IMR-90 (cell line): Measurements from ENCODE around the gene GAS7. TPM values are rescaled to one million over a fixed set of nuclear protein-coding genes. Genes with fewer than 3 reads are reported as not detected.
A peak's percentile ranks its signal among the peaks of the same experiment; 100 is the strongest.

Experiments used
- ATAC-seq: fragments of 200-7000 bp; cut with Tn5 transposase; 2 replicates; pipeline ENCODE4 v1.9.1; 2020; ENCODE audit warnings: low read depth, mild to moderate bottlenecking, moderate library complexity
- BruUV-seq: library from RNA; stranded (reverse); fragments of 400-500 nt; replicated peaks from 2 replicates; lab custom pipeline; 2021; lab: Mats Ljungman, UMichigan
- CTCF ChIA-PET: fragments of 300-600 bp; formaldehyde crosslinking; extraction: SDS; loops from one replicate; lab custom pipeline; 2021; ENCODE audit warnings: antibody characterized with exemption; lab: Yijun Ruan, JAX
- POLR2A ChIA-PET: fragments of 300-600 bp; sonication (Branson Sonifier 250); formaldehyde crosslinking; loops from one replicate; lab custom pipeline; 2022; ENCODE audit warnings: antibody characterized with exemption; ENCODE audit not compliant: unreplicated experiment; lab: Charles Lee
- DNase-seq: peaks from one replicate; pipeline ENCODE4 v3.0.0; 2013
- H2AFZ ChIP-seq: replicated peaks from 2 replicates; pipeline ENCODE3; 2013; ENCODE audit warnings: low read length, mild to moderate bottlenecking; ENCODE audit not compliant: poor library complexity
- H2AK5ac ChIP-seq: 2 replicates; pipeline ENCODE4 v1.6.1; 2013; ENCODE audit warnings: low read depth, low read length, inconsistent platforms
- H2AK9ac ChIP-seq: replicated peaks from 2 replicates; pipeline ENCODE3; 2013; ENCODE audit warnings: mild to moderate bottlenecking, low read depth, low read length, moderate library complexity; ENCODE audit not compliant: poor library complexity
- H2BK120ac ChIP-seq: 2 replicates; pipeline ENCODE4 v1.6.1; 2013; ENCODE audit warnings: low read depth, low read length, inconsistent platforms
- H2BK15ac ChIP-seq: 3 replicates; pipeline ENCODE4 v1.6.1; 2013; ENCODE audit warnings: low read depth, low read length, inconsistent platforms
- H2BK20ac ChIP-seq: 2 replicates; pipeline ENCODE4 v1.6.1; 2013; ENCODE audit warnings: low read depth, mild to moderate bottlenecking, inconsistent platforms, low read length, moderate library complexity
- H2BK5ac ChIP-seq: 2 replicates; pipeline ENCODE4 v1.6.1; 2013; ENCODE audit warnings: mild to moderate bottlenecking, low read depth, low read length, inconsistent platforms; ENCODE audit not compliant: poor library complexity, severe bottlenecking
- H3K14ac ChIP-seq: replicated peaks from 2 replicates; pipeline ENCODE4 v1.6.1; 2013; ENCODE audit warnings: low read depth, low read length, inconsistent platforms
- H3K18ac ChIP-seq: 2 replicates; pipeline ENCODE4 v1.6.1; 2013; ENCODE audit warnings: low read depth, low read length, control low read depth
- H3K23ac ChIP-seq: 2 replicates; pipeline ENCODE4 v1.6.1; 2013; ENCODE audit warnings: low read depth, low read length, inconsistent platforms
- H3K27ac ChIP-seq: 2 replicates; pipeline ENCODE4 v1.5.1; 2013; ENCODE audit warnings: mild to moderate bottlenecking, control low read depth, low read length; ENCODE audit not compliant: insufficient read depth
- H3K27me3 ChIP-seq: 2 replicates; pipeline ENCODE4 v1.6.1; 2013; ENCODE audit warnings: low read length; ENCODE audit not compliant: control insufficient read depth, insufficient read depth
- H3K36me3 ChIP-seq: 2 replicates; pipeline ENCODE4 v1.6.1; 2013; ENCODE audit warnings: low read length, mixed read lengths; ENCODE audit not compliant: control insufficient read depth, insufficient read depth
- H3K4ac ChIP-seq: 2 replicates; pipeline ENCODE4 v1.6.1; 2013; ENCODE audit warnings: low read depth, low read length, inconsistent platforms
- H3K4me1 ChIP-seq: 2 replicates; pipeline ENCODE4 v1.6.1; 2013; ENCODE audit warnings: low read length, mixed read lengths; ENCODE audit not compliant: control insufficient read depth, insufficient read depth
- H3K4me2 ChIP-seq: 2 replicates; pipeline ENCODE4 v1.6.1; 2013; ENCODE audit warnings: low read depth, mild to moderate bottlenecking, control low read depth, low read length, moderate library complexity
- H3K4me3 ChIP-seq: 2 replicates; pipeline ENCODE4 v1.5.1; 2013; ENCODE audit warnings: low read depth, mild to moderate bottlenecking, control low read depth, low read length, moderate library complexity; ENCODE audit not compliant: insufficient read depth
- H3K56ac ChIP-seq: 2 replicates; pipeline ENCODE4 v1.6.1; 2013; ENCODE audit warnings: low read length, inconsistent platforms; ENCODE audit not compliant: insufficient read depth; ENCODE audit errors: extremely low read depth
- H3K79me1 ChIP-seq, 2 experiments: 2 replicates each; pipeline ENCODE4 v1.6.1; 2013; ENCODE audit warnings: low read length in 2 of 2, inconsistent platforms in 1 of 2, low read depth in 1 of 2
- H3K9ac ChIP-seq: 2 replicates; pipeline ENCODE4 v1.6.1; 2013; ENCODE audit warnings: low read depth, low read length, control low read depth
- H3K9me1 ChIP-seq: 2 replicates; pipeline ENCODE4 v1.6.1; 2013; ENCODE audit warnings: low read length, inconsistent platforms; ENCODE audit not compliant: insufficient read depth
- H3K9me3 ChIP-seq: 2 replicates; pipeline ENCODE4 v1.6.1; 2013; ENCODE audit warnings: low read length; ENCODE audit not compliant: control insufficient read depth, insufficient read depth
- H4K20me1 ChIP-seq: 2 replicates; pipeline ENCODE4 v1.6.1; 2013; ENCODE audit warnings: low read length, inconsistent platforms; ENCODE audit not compliant: insufficient read depth
- H4K5ac ChIP-seq: 2 replicates; pipeline ENCODE4 v1.6.1; 2013; ENCODE audit warnings: mild to moderate bottlenecking, low read depth, low read length, control low read depth
- H4K8ac ChIP-seq, 2 experiments: 2 replicates each; pipeline ENCODE4 v1.6.1; 2013; ENCODE audit warnings: low read depth in 2 of 2, low read length in 2 of 2, control low read depth in 1 of 2, inconsistent platforms in 1 of 2
- H4K91ac ChIP-seq: 2 replicates; pipeline ENCODE4 v1.6.1; 2013; ENCODE audit warnings: low read depth, low read length, inconsistent platforms; ENCODE audit not compliant: insufficient read depth
- FOS ChIP-seq: fragments of 150-350 bp; IDR thresholded peaks from 2 replicates; pipeline ENCODE4 v1.6.1; 2016; ENCODE audit warnings: low read depth, low read length
- RAD21 ChIP-seq: IDR thresholded peaks from 2 replicates; pipeline ENCODE4 v1.6.1; 2012; ENCODE audit warnings: low read length, improper control_type of control experiment
- RFX5 ChIP-seq: IDR thresholded peaks from 2 replicates; pipeline ENCODE4 v1.8.0; 2012; ENCODE audit warnings: low read depth, mild to moderate bottlenecking, low read length, moderate library complexity
- SMC3 ChIP-seq: fragments of 150-350 bp; IDR thresholded peaks from 2 replicates; pipeline ENCODE4 v1.6.1; 2016; ENCODE audit warnings: low read depth, mild to moderate bottlenecking, antibody characterized with exemption, low read length, moderate library complexity
- WGBS, 2 experiments: methylation state at CpG; one replicate each; pipeline versions ENCODE4 v1.1.5 to v1.1.7; 2013; ENCODE audit warnings: missing lambda C conversion rate in 2 of 2; ENCODE audit not compliant: insufficient read length in 1 of 2; ENCODE audit errors: extremely low coverage in 2 of 2; 5-methylcytosine and 5-hydroxymethylcytosine counted together
- dilution Hi-C: fragments of 300-500 bp; cut with HindIII; formaldehyde crosslinking; loops from one replicate; pipeline ENCODE4 v1.14.3; 2018; ENCODE audit warnings: low sequenced_read_pairs; ENCODE audit not compliant: unreplicated experiment
- in situ Hi-C: fragments of 300-500 bp; cut with MboI; formaldehyde crosslinking; loops from 3 replicates; pipeline ENCODE4 v1.14.3; 2019; ENCODE audit warnings: low sequenced_read_pairs, inconsistent platforms, mixed read lengths
- intact Hi-C: fragments of 100-400 bp; cut with micrococcal nuclease; formaldehyde crosslinking; loops from 2 replicates; pipeline ENCODE4 v1.10.0; 2022
- polyA plus RNA-seq, 3 experiments: library from polyadenylated mRNA; depleted of rRNA; stranded (reverse); fragments of >200 nt; gene quantifications; 2 replicates each; pipeline ENCODE4 v1.2.3, GENCODE V29; 2012; ENCODE audit warnings: low replicate concordance in 1 of 3
- total RNA-seq: library from RNA; depleted of rRNA; stranded (reverse); fragments of >200 nt; gene quantifications from 2 replicates; pipeline ENCODE4 v1.2.3, GENCODE V29; 2012
- TF ChIP-seq, protein P1 (sequence below): conservative IDR thresholded peaks from 2 replicates; pipeline ENCODE4 v1.5.1; 2012; ENCODE audit warnings: mild to moderate bottlenecking, low read depth, low read length, improper control_type of control experiment

Gene GAS7
- total and polyA plus RNA-seq, 2 of the 4 experiments (the other 2 are of a cell fraction): 4.6 to 5.0 TPM

DNA sequence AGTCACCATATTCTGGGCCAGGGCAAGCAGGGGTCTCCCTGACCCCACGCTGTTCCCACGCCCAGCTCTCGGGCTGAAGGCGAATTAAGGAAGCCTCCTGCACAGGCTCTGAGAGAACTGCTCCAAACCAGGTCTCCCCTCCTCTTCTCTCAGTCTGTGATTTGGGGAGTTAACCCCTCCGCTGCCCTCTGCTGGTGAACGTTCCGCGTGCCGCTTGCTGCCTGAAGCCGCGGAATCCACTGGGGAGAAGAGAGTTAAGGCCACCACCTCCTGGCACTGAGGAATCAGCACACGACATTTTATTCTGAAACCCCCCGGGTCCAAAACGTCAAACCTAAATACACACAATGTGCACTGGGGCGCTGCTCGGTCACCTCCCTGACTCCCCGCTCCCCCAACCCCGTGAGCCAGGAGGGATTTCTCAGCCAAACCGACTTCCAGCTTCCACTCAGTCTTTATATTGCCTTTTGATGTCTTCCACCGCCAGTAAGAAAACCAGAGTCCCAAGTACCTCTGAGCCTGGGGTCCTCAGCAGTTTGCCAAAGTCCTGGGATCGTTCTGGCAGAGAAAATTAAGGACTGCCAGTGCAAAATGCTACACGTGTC, 238.9 kb downstream of the GAS7 start:
- no peaks in the 10 kb centered on the region for H3K36me3 ChIP-seq
- ATAC-seq: peak; percentile 94
- TF ChIP-seq, protein P1, sequence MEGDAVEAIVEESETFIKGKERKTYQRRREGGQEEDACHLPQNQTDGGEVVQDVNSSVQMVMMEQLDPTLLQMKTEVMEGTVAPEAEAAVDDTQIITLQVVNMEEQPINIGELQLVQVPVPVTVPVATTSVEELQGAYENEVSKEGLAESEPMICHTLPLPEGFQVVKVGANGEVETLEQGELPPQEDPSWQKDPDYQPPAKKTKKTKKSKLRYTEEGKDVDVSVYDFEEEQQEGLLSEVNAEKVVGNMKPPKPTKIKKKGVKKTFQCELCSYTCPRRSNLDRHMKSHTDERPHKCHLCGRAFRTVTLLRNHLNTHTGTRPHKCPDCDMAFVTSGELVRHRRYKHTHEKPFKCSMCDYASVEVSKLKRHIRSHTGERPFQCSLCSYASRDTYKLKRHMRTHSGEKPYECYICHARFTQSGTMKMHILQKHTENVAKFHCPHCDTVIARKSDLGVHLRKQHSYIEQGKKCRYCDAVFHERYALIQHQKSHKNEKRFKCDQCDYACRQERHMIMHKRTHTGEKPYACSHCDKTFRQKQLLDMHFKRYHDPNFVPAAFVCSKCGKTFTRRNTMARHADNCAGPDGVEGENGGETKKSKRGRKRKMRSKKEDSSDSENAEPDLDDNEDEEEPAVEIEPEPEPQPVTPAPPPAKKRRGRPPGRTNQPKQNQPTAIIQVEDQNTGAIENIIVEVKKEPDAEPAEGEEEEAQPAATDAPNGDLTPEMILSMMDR: peak; percentile 59
- TF ChIP-seq RFX5 (no peak), RAD21 (peak; percentile 57), SMC3 (peak; percentile 80), FOS (no peak)
- H4K8ac ChIP-seq: no peak overlapping the region
- no peaks in the 10 kb centered on the region for H3K9me1 ChIP-seq
- H3K18ac ChIP-seq: no peak overlapping the region
- H2AFZ ChIP-seq: peak overlapping the region; percentile 5
- no peak overlapping the region for H2BK120ac ChIP-seq
- no peaks in the 10 kb centered on the region for H3K4me1 ChIP-seq
- H3K14ac ChIP-seq: no peak overlapping the region
- POLR2A ChIA-PET: no interaction called here
- DNase-seq: peak; percentile 49
- no peak overlapping the region for H4K91ac ChIP-seq
- H4K20me1 ChIP-seq: no peaks in the 10 kb centered on the region
- no peak overlapping the region for H3K23ac ChIP-seq
- no peak overlapping the region for H3K4me3 ChIP-seq
- CTCF ChIA-PET: interaction anchor here (0.7 to 1.6 kb wide), 2 partner anchors 30 to 35 kb away, joined by 3 to 6 read pairs; no protein-coding TSS in a partner anchor
- no peak overlapping the region for H2AK5ac ChIP-seq
- no TSS peak for BruUV-seq
- no peak overlapping the region for H3K9ac ChIP-seq
- no peaks in the 10 kb centered on the region for H3K9me3 ChIP-seq
- H3K27me3 ChIP-seq: no peaks in the 10 kb centered on the region
- no peak overlapping the region for H2BK5ac ChIP-seq
- H2AK9ac ChIP-seq: no peak overlapping the region
- dilution Hi-C loops (no loop called here), intact Hi-C loops (loop anchor here (1.0 kb wide), 2 partner anchors 35 to 230 kb away; no protein-coding TSS in a partner anchor), in situ Hi-C loops (no loop called here)
- 0% methylated on average over 1 of the region's 22 CpGs; no CpG with 5 or more reads in 1 of the 2 experiments for WGBS, 2 experiments
- no peak overlapping the region for H3K4ac ChIP-seq
- no peak overlapping the region for H3K27ac ChIP-seq
- H3K4me2 ChIP-seq: peak overlapping the region; percentile 57; the same call in 1 of the 2 replicates
- H2BK15ac ChIP-seq: no peak overlapping the region
- no peaks in the 10 kb centered on the region for H3K79me1 ChIP-seq
- H4K5ac ChIP-seq: no peak overlapping the region
- no peak overlapping the region for H2BK20ac ChIP-seq
- no peak overlapping the region for H3K56ac ChIP-seq
